ENCODE measurements around the gene CISTR. TPM values are rescaled to one million over a fixed set of nuclear protein-coding genes. Genes with fewer than 3 reads are reported as not detected.

The CISTR gene
- total and polyA plus RNA-seq, 5 experiments from 2014 or later = not detected

DNA sequence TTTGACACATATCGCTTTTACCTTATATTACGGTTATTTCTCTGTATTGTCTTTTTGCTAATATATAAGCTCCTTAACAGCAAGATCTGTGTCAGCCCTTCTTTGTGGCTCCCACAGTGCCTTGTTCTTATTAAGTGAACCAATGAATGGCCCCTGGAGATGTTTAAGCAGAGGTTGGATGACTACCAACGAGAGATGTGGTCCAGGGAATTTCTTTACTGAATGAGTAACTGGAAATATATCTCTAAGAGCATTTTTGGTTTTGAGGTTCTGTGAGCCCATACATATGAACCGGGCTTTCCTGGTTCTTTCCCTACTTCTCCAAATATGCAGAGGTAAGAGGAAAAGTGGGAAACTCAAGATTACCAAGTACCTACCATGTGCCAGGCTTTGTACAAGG is 48.0 kb downstream of the CISTR start:
- H3K27ac Mint-ChIP-seq = no peak overlapping the region
- no peak overlapping the region for H3K4me3 Mint-ChIP-seq
- H3K27me3 Mint-ChIP-seq = peaks cover 37 to 76% (median 58%) of the 10 kb centered on the region in 5 donors
- H3K9me3 Mint-ChIP-seq = no peaks in the 10 kb centered on the region
- ATAC-seq (no peak), DNase-seq (no peak)
- POLR2A ChIA-PET = interaction anchor here (2.3 kb wide), 1 partner anchor 42 kb away, joined by 6 read pairs; no protein-coding TSS in a partner anchor
- no peaks in the 10 kb centered on the region for H3K36me3 Mint-ChIP-seq
- H3K4me1 Mint-ChIP-seq = peaks cover 0 to 4% (median 3%) of the 10 kb centered on the region in 4 donors

DNA sequence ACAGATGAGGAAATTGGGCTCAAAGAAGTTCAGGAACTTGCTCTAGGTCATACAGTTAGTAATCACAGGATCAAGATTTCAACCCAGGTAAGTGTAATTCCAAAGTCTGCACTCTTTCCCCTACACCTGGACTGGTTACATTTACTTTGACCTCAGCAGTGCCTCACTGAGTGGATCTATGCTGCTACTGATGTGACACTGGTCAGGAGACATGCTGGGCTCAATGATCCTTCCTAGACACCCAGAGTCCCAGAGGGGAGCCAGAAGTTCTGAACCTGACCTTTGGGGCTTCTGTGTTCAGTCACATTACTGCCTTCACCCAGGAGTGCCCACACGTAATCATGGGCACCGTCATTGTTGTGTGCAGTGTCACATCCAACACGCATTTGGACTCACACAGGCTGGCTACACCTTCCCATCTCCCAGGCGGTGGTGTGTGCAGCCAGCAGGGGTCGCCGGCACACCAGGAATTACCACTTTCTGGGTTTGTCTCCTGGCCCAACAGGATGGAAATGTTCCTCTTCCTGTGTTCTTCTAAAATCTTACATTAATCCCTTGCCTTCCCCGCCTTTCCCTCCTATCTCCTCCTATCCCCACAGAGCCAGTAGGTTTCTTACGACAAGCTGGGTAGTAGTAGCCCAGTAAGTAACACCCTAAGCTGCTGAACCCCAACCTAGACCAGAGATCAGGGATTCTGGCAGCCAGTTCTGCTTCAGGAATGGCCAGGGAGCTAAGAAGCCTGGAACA is 50.1 kb downstream of the CISTR start:
- H3K4me3 Mint-ChIP-seq = no peak overlapping the region
- peaks cover 5 to 8% (median 6%) of the 10 kb centered on the region in 4 donors for H3K4me1 Mint-ChIP-seq
- no peak overlapping the region for H3K27ac Mint-ChIP-seq
- DNase-seq (peak; percentile 61 to 86 (median 68)), ATAC-seq (peak; percentile 83 to 94)
- peaks cover 44 to 91% (median 68%) of the 10 kb centered on the region in 5 donors for H3K27me3 Mint-ChIP-seq
- POLR2A ChIA-PET = interaction anchor here (0.7 to 0.8 kb wide), 2 partner anchors 43 to 44 kb away, joined by 4 read pairs; no protein-coding TSS in a partner anchor
- H3K36me3 Mint-ChIP-seq = no peaks in the 10 kb centered on the region
- H3K9me3 Mint-ChIP-seq = no peaks in the 10 kb centered on the region

DNA sequence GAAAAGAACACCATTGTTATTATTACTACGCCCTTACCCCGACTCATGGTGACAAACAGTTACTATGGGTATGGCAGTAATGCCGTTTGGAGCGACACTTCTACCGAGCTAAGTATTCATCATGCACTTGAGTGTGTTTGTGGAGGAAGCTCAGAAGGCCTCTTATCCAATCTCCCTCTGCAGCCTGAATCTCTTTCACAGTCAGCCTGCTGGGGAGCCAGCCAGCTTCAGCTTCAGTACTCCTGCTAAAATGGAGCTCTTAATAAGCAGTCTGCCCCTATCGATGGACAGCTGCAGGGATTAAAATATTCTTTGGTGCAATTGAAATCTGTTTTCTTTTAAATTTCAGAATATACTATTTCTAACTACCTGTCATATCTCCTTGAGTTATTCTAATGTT is 51.2 kb downstream of the CISTR start:
- POLR2A ChIA-PET = no interaction called here
- peaks cover 44 to 92% (median 70%) of the 10 kb centered on the region in 5 donors for H3K27me3 Mint-ChIP-seq
- H3K27ac Mint-ChIP-seq = no peak overlapping the region
- peaks cover 12 to 20% (median 17%) of the 10 kb centered on the region in 4 donors for H3K4me1 Mint-ChIP-seq
- ATAC-seq (no peak), DNase-seq (no peak)
- H3K9me3 Mint-ChIP-seq = no peaks in the 10 kb centered on the region
- no peak overlapping the region for H3K4me3 Mint-ChIP-seq
- H3K36me3 Mint-ChIP-seq = no peaks in the 10 kb centered on the region

DNA sequence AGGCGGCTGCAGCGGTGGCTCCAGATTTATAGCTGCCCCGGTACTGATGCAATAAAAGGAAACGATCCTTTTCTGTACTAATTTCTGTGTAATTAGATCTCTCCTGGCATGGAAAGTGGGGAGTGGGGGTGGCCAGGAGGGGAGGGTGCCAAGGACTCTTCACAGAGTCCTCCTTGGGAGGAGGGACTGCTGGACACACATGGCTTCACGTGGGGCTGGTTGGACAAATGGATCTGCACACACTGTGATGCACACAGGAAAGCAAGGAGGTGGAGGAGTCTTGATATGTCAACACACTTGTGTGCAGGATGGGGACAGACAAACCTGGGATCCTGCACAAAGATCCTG is 52.1 kb downstream of the CISTR start:
- Mint-ChIP-seq H3K4me3 (no peak overlapping the region), H3K27ac (no peak overlapping the region), H3K4me1 (peaks cover 18 to 27% (median 25%) of the 10 kb centered on the region in 4 donors), H3K27me3 (peaks cover 48 to 98% (median 77%) of the 10 kb centered on the region in 5 donors), H3K9me3 (no peaks in the 10 kb centered on the region), H3K36me3 (peaks cover 0 to 3% (median 0%) of the 10 kb centered on the region in 3 donors)
- no peak for ATAC-seq
- DNase-seq = no peak
- POLR2A ChIA-PET = no interaction called here

DNA sequence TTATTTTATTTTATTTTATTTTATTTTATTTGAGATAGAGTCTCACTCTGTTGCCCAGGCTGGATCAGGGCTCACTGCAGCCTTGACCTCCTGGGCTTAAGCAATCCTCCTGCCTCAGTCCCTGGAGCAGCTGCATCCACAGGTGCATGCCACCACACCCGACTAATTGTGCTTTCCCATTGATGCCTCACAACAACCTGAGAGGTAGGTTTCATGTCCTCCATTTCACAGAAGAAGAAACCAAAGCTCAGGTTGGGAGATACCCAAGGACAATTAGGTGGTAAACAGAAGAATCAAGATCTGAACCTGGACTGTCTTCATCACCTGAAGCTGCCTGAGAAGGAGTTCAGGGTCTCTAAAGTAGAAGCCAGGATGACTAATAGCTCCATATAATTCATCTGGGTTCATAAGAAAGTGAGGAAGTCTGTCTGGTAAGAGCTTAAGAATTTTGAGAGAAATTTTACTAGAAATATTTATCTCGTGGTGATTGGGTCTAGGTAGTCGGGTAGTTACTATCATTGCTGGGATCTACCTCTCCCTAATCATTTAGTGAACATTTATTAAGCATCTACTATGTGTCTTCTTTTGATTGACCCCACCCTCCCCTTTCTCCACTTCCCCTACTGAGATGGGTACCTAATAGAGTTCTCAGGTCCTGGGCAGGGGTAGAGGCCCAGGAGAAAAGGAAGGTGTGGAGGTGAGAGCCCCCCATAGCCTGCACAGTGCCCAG is 52.7 kb downstream of the CISTR start:
- Mint-ChIP-seq H3K27me3 (peaks cover 49 to 98% (median 77%) of the 10 kb centered on the region in 5 donors), H3K9me3 (no peaks in the 10 kb centered on the region), H3K27ac (no peak overlapping the region), H3K4me1 (peaks cover 21 to 32% (median 30%) of the 10 kb centered on the region in 4 donors), H3K36me3 (peaks cover 0 to 3% (median 0%) of the 10 kb centered on the region in 3 donors), H3K4me3 (no peak overlapping the region)
- ATAC-seq = no peak
- no peak for DNase-seq
- POLR2A ChIA-PET = no interaction called here

DNA sequence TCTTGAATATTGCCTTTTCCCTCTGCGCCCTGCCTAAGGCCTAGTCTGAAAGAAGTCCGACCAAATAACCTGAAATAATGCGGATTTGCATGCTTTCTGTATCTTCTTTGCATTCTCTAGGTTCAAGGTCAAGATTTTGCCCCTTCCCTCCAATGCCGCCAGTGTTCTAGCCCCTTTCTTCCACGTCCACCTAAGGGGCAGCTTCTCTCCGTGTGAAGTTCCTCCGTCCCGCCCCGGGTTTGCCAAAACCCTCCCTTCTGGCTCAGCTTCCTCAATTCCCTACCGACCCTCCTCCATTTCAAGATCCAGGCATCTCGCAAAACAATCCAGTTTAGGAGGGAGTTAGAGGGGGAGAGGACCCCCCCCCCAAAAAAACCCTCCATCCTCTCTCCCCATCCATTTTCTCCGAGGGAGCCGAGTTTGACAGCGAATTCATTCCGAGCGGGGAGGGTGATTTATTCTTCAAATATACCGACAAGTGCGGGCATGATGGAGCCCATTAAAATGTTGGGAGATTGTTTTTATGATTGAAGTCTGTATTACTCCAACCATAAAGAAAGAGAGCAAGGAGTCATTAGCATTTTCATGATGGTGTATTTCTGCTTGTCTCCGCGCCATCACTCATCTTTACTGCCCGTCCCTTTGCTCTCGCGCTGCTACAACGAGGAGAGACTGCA is 55.0 kb downstream of the CISTR start:
- ATAC-seq (no peak), DNase-seq (no peak)
- peaks cover 0 to under 1% (median 0%) of the 10 kb centered on the region in 9 donors for H3K9me3 Mint-ChIP-seq
- H3K27me3 Mint-ChIP-seq = peaks cover 53 to 97% (median 71%) of the 10 kb centered on the region in 5 donors
- peaks cover 21 to 32% (median 29%) of the 10 kb centered on the region in 4 donors for H3K4me1 Mint-ChIP-seq
- no peak overlapping the region for H3K27ac Mint-ChIP-seq
- POLR2A ChIA-PET = interaction anchor here (0.6 kb wide), 2 partner anchors 10 to 178 kb away, joined by 3 read pairs; no protein-coding TSS in a partner anchor
- peak overlapping the region in 9 of 10 donors; percentile 45 to 77 (median 69) for H3K4me3 Mint-ChIP-seq
- peaks cover 0 to 3% (median under 1%) of the 10 kb centered on the region in 3 donors for H3K36me3 Mint-ChIP-seq

Other genes starting within 250 kb of the CISTR start
- gene NPFF, start 244.5 kb downstream of the CISTR start, total RNA-seq = not detected
- not detected for gene NPFF, start 244.5 kb downstream of the CISTR start, polyA plus RNA-seq
- gene ATF7, start 125.6 kb downstream of the CISTR start, total RNA-seq = 10 to 100 TPM; 25.8 to 30.4 TPM
- 10 to 100 TPM; 13.0 to 19.2 (median 13.7) TPM for gene ATF7, start 125.6 kb downstream of the CISTR start, polyA plus RNA-seq
- gene ATP5MC2, start 75.9 kb downstream of the CISTR start, total RNA-seq = 100 to 1,000 TPM; 235 to 250 TPM
- 100 to 1,000 TPM; 519 to 658 (median 605) TPM for gene ATP5MC2, start 75.9 kb downstream of the CISTR start, polyA plus RNA-seq
- 100 to 1,000 TPM; 152 to 168 TPM for gene CALCOCO1, start 24.5 kb downstream of the CISTR start, total RNA-seq
- 10 to 100 TPM; 52.3 to 55.5 (median 55.4) TPM for gene CALCOCO1, start 24.5 kb downstream of the CISTR start, polyA plus RNA-seq
- not detected for gene HOXC13, start 186.9 kb upstream of the CISTR start, total RNA-seq
- gene HOXC13, start 186.9 kb upstream of the CISTR start, polyA plus RNA-seq = not detected
- gene HOXC12, start 202.9 kb upstream of the CISTR start, total RNA-seq = not detected
- not detected for gene HOXC12, start 202.9 kb upstream of the CISTR start, polyA plus RNA-seq
- not detected for gene HOXC11, start 221.1 kb upstream of the CISTR start, total RNA-seq
- not detected for gene HOXC11, start 221.1 kb upstream of the CISTR start, polyA plus RNA-seq
- not detected for gene HOTAIR, start 223.0 kb upstream of the CISTR start, total RNA-seq
- gene HOTAIR, start 223.0 kb upstream of the CISTR start, polyA plus RNA-seq = not detected
- not detected for gene HOXC10, start 233.2 kb upstream of the CISTR start, total RNA-seq
- gene HOXC10, start 233.2 kb upstream of the CISTR start, polyA plus RNA-seq = not detected
- gene HOXC9, start 248.2 kb upstream of the CISTR start, total RNA-seq = not detected
- gene HOXC9, start 248.2 kb upstream of the CISTR start, polyA plus RNA-seq = not detected

All from naive thymus-derived CD8-positive, alpha-beta T cell (primary cell).